Progenitor cell of endocrine pancreas (in vitro differentiated cells): ENCODE results near the gene TFF2. TPM values are rescaled to one million over a fixed set of nuclear protein-coding genes. Genes with fewer than 3 reads are reported as not detected.

ENCODE experiments used
- DNase-seq: peaks from one replicate; pipeline ENCODE4 v3.0.0; 2021; ENCODE audit warnings: low spot score; ENCODE audit not compliant: unreplicated experiment
- H3K27ac Mint-ChIP-seq: 2 replicates; pipeline ENCODE4 v1.8.0; 2021; ENCODE audit warnings: mild to moderate bottlenecking, moderate library complexity, mixed read lengths
- H3K27me3 Mint-ChIP-seq: 2 replicates; pipeline ENCODE4 v1.8.0; 2021; ENCODE audit warnings: mixed read lengths
- H3K36me3 Mint-ChIP-seq: 2 replicates; pipeline ENCODE4 v1.8.0; 2022; ENCODE audit warnings: mixed read lengths; ENCODE audit not compliant: insufficient read depth
- H3K4me1 Mint-ChIP-seq: 2 replicates; pipeline ENCODE4 v1.8.0; 2021; ENCODE audit warnings: low read depth, mixed read lengths
- H3K4me3 Mint-ChIP-seq: 2 replicates; pipeline ENCODE4 v1.8.0; 2021; ENCODE audit warnings: low read depth, mild to moderate bottlenecking, moderate library complexity, mixed read lengths
- H3K9me3 Mint-ChIP-seq: 2 replicates; pipeline ENCODE4 v1.8.0; 2021; ENCODE audit warnings: low read depth, mixed read lengths
- CTCF ChIP-seq: fragments of 200-600 bp; sonication (generic); IDR thresholded peaks from one replicate; pipeline ENCODE4 v1.5.0; 2021; ENCODE audit warnings: antibody characterized with exemption, mild to moderate bottlenecking; ENCODE audit not compliant: unreplicated experiment
- total RNA-seq: library from RNA; stranded (reverse); gene quantifications from 2 replicates; pipeline ENCODE4 v1.2.1, GENCODE V29; 2021

Gene TFF2
- total RNA-seq, 1 donor from 2014 or later, result not detected

- Mint-ChIP-seq H3K27ac (peak within 1 kb of the TSS; percentile 63), H3K4me1 (peaks cover 11% of the 10 kb centered on the region), H3K36me3 (peaks cover 3% of the 10 kb centered on the region), H3K4me3 (no peak within 1 kb of the TSS), H3K27me3 (peaks cover 18% of the 10 kb centered on the region), H3K9me3 (no peaks in the 10 kb centered on the region)
- TF ChIP-seq CTCF, result no peak
- no peak for DNase-seq
These were observed 15.7 kb upstream of the TFF2 start, which contains the start of gene TFF1 for GRCh38 chr21:42366292-42367010. TFF1 (minus strand) TSS chr21:42366535; CDS start chr21:42366495, 40 bp downstream.

GRCh38 chr21:42365770-42366169 is 15.0 kb upstream of the TFF2 start:
- Mint-ChIP-seq H3K27ac (no peak overlapping the region), H3K4me1 (peaks cover 7% of the 10 kb centered on the region), H3K9me3 (no peaks in the 10 kb centered on the region), H3K36me3 (no peaks in the 10 kb centered on the region), H3K27me3 (peaks cover 13% of the 10 kb centered on the region), H3K4me3 (no peak overlapping the region)
- no peak for DNase-seq
- TF ChIP-seq CTCF, result no peak

- no peaks in the 10 kb centered on the region for H3K36me3 Mint-ChIP-seq
- peaks cover 11% of the 10 kb centered on the region for H3K27me3 Mint-ChIP-seq
- no peak overlapping the region for H3K4me3 Mint-ChIP-seq
- peaks cover 5% of the 10 kb centered on the region for H3K4me1 Mint-ChIP-seq
- no peak for TF ChIP-seq CTCF
- no peaks in the 10 kb centered on the region for H3K9me3 Mint-ChIP-seq
- H3K27ac Mint-ChIP-seq, result no peak overlapping the region
- DNase-seq, result no peak
These were observed 13.6 kb upstream of the TFF2 start for GRCh38 chr21:42364304-42364865.

- peaks cover 8% of the 10 kb centered on the region for H3K27me3 Mint-ChIP-seq
- TF ChIP-seq CTCF, result no peak
- no peak for DNase-seq
- peaks cover 5% of the 10 kb centered on the region for H3K4me1 Mint-ChIP-seq
- H3K27ac Mint-ChIP-seq, result no peak overlapping the region
- H3K9me3 Mint-ChIP-seq, result no peaks in the 10 kb centered on the region
- no peaks in the 10 kb centered on the region for H3K36me3 Mint-ChIP-seq
- no peak overlapping the region for H3K4me3 Mint-ChIP-seq
These were observed 12.5 kb upstream of the TFF2 start for GRCh38 chr21:42363312-42363711.

GRCh38 chr21:42362700-42363099 is 11.9 kb upstream of the TFF2 start:
- Mint-ChIP-seq H3K27ac (no peak overlapping the region), H3K9me3 (no peaks in the 10 kb centered on the region), H3K36me3 (no peaks in the 10 kb centered on the region), H3K4me3 (no peak overlapping the region), H3K27me3 (peaks cover 8% of the 10 kb centered on the region), H3K4me1 (peaks cover 8% of the 10 kb centered on the region)
- no peak for TF ChIP-seq CTCF
- no peak for DNase-seq
